Vagina (tissue), 2 donors: ENCODE measurements around the gene ZNF777.

ENCODE experiments used
- CTCF ChIP-seq, 3 experiments: fragments of 450-650 bp in 2 of 3; fragments of 200-600 bp in 1 of 3; sonication (generic) in 1 of 3; IDR thresholded peaks; one replicate each; pipeline ENCODE4 v1.5.1; 2017 to 2019; ENCODE audit warnings: antibody characterized with exemption in 3 of 3, mild to moderate bottlenecking in 2 of 3, moderate library complexity in 2 of 3
- POLR2A ChIP-seq, 2 donors: fragments of 450-650 bp; IDR thresholded peaks; one replicate each; pipeline ENCODE4 v1.6.1; 2017; ENCODE audit warnings: antibody characterized with exemption in 2 of 2, mild to moderate bottlenecking in 2 of 2, moderate library complexity in 2 of 2
- POLR2AphosphoS5 ChIP-seq, 2 donors: sonication (generic); formaldehyde crosslinking; IDR thresholded peaks; one replicate each; pipeline ENCODE4 v1.9.0; 2017; ENCODE audit warnings: antibody characterized with exemption in 2 of 2, mild to moderate bottlenecking in 2 of 2, low read depth in 1 of 2; ENCODE audit not compliant: insufficient read depth in 1 of 2

DNA sequence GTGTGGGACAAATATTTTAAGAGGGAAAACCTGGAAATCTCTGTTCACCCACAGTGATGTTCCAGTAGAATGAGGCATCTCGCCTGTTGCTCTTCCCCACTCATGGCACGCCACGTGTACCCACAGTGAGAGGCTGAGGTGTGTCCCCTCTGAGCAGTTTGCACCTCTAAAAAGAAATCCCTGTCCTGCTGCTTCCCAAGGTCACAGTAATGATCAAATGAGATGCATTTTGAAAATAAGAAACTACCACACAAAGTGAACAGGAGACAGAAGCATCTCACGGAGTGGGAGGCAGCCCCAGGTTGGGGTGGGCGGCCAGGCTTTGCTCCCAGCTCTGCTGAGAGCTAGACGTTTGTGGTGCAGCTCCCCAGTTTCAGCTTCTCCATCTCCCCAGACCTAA is 12.4 kb upstream of the ZNF777 start:
- TF ChIP-seq CTCF (IDR thresholded peaks at IDR 0.05): no peak
- TF ChIP-seq POLR2A (IDR thresholded peaks at IDR 0.05): no peak
- no peak for TF ChIP-seq POLR2AphosphoS5 (IDR thresholded peaks at IDR 0.05; ENCODE audit: insufficient read depth in 1 of 2, low read depth in 1 of 2)
